Activated T-helper 9 cell treated with anti-CD3 and anti-CD28 coated beads, Interleukin-2, amount 50 U/mL, for 16 hours (primary cell): Measurements from ENCODE around the gene PDE6C.

Experiments
- DNase-seq: peaks from one replicate; pipeline ENCODE4 v3.0.0-alpha.2; 2020; ENCODE audit warnings: low read depth

The PDE6C gene

GRCh38 chr10:93594518-93594917 is 17.8 kb upstream of the PDE6C start:
- DNase-seq: no peak

GRCh38 chr10:93595378-93596161 is 16.8 kb upstream of the PDE6C start:
- no peak for DNase-seq

- no peak for DNase-seq
Measured at GRCh38 chr10:93596539-93596938, 15.8 kb upstream of the PDE6C start.

- DNase-seq: no peak
Measured at GRCh38 chr10:93597075-93597599, 15.2 kb upstream of the PDE6C start.

GRCh38 chr10:93598157-93598556 is 14.2 kb upstream of the PDE6C start:
- DNase-seq: no peak

GRCh38 chr10:93599335-93599734 is 13.0 kb upstream of the PDE6C start:
- no peak for DNase-seq

- no peak for DNase-seq
Measured at GRCh38 chr10:93599778-93600177, 12.6 kb upstream of the PDE6C start.

GRCh38 chr10:93600446-93601145 is 11.7 kb upstream of the PDE6C start:
- no peak for DNase-seq

GRCh38 chr10:93601146-93601773 is 11.1 kb upstream of the PDE6C start, which contains the start of gene RBP4:
TSS of gene RBP4 (minus strand) at chr10:93601235. CDS start at chr10:93601028, 207 bp downstream.
- no peak for DNase-seq

- DNase-seq: no peak
Measured at GRCh38 chr10:93601774-93602162, 10.6 kb upstream of the PDE6C start.

GRCh38 chr10:93603023-93603422 is 9.3 kb upstream of the PDE6C start:
- no peak for DNase-seq

GRCh38 chr10:93604146-93604545 is 8.2 kb upstream of the PDE6C start:
- DNase-seq: no peak

GRCh38 chr10:93608421-93608820 is 3.9 kb upstream of the PDE6C start:
- DNase-seq: no peak

GRCh38 chr10:93613126-93613525 is 789 bp downstream of the PDE6C start:
- no peak for DNase-seq

- no peak for DNase-seq
Measured at GRCh38 chr10:93614101-93614825, 1.9 kb downstream of the PDE6C start.

- DNase-seq: no peak
Measured at GRCh38 chr10:93615576-93616235, 3.4 kb downstream of the PDE6C start.

- no peak for DNase-seq
Measured at GRCh38 chr10:93620925-93621324, 8.6 kb downstream of the PDE6C start.

GRCh38 chr10:93622942-93623341 is 10.6 kb downstream of the PDE6C start:
- DNase-seq: no peak

GRCh38 chr10:93628858-93629257 is 16.5 kb downstream of the PDE6C start:
- no peak for DNase-seq

- DNase-seq: no peak
Measured at GRCh38 chr10:93629647-93630305, 17.4 kb downstream of the PDE6C start.
